GM12874 (cell line): ENCODE measurements around the gene FAM234B.

Experiments used
- TF ChIP-seq, protein P1 (sequence below): IDR thresholded peaks from 2 replicates; pipeline ENCODE4 v1.5.1; 2011; ENCODE audit warnings: low read depth, mild to moderate bottlenecking, control low read depth, low read length, moderate library complexity; ENCODE audit not compliant: insufficient read depth

The FAM234B gene

GRCh38 chr12:13046964-13047363, 2.8 kb downstream of the FAM234B start:
- TF ChIP-seq, protein P1, sequence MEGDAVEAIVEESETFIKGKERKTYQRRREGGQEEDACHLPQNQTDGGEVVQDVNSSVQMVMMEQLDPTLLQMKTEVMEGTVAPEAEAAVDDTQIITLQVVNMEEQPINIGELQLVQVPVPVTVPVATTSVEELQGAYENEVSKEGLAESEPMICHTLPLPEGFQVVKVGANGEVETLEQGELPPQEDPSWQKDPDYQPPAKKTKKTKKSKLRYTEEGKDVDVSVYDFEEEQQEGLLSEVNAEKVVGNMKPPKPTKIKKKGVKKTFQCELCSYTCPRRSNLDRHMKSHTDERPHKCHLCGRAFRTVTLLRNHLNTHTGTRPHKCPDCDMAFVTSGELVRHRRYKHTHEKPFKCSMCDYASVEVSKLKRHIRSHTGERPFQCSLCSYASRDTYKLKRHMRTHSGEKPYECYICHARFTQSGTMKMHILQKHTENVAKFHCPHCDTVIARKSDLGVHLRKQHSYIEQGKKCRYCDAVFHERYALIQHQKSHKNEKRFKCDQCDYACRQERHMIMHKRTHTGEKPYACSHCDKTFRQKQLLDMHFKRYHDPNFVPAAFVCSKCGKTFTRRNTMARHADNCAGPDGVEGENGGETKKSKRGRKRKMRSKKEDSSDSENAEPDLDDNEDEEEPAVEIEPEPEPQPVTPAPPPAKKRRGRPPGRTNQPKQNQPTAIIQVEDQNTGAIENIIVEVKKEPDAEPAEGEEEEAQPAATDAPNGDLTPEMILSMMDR = no peak

DNA sequence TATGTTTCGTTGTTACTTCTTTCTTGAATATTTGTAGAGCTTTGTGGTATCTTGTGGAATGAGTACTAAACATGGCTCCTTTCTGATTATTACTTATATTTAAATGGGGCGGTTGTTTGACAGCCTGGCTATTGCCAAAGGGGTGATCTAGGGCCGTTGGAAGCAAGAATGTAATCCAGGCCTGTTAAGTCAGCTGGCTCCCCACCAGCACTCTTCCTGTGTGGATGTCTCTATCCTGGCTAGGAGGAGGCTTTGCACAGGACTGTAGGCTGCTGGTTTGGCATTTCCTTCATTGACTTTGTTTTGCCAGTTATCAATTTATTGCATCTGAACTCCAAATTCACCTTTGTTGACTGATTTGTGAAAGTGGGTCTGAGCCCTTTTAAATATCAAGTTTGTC, 5.6 kb downstream of the FAM234B start:
- TF ChIP-seq, protein P1 = no peak

DNA sequence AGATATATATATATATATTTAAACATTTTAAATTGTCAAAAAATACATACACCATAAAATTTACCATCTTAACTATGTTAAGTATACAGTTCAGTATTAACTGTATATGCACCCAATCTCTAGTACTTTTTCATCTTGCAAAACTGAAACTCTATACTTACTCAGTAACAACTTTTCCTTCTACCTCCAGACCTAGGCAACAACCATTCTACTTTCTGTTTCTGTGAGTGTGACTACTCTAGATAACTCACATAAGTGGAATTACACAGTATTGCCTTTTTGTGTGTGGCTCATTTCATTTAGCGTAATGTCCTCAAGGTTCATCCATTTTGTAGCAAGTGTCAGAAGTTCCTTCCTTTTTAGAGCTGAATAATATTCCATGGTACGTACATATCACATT, 8.2 kb downstream of the FAM234B start:
- TF ChIP-seq, protein P1 = no peak

DNA sequence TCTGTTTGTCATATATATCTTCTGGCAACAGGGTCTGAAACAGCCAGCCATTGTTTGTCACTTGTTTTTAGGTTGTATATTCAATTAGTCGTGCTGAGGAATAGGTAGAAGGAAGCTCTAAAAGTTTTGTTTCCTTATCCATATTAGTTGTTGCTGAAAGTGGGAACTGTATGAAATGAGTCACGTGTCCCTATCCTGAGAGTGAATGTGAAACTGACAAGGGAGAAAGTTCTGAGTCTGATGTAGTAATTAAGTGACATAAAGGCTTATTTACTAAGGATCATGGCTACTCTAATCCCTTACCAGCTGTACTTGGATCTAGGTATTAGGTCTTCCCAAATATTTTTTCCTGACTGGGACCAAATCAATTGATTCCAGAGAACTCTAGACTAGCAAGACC, 16.4 kb downstream of the FAM234B start:
- TF ChIP-seq, protein P1 = no peak

- TF ChIP-seq, protein P1 = no peak
Measured at GRCh38 chr12:13061377-13061776, 17.2 kb downstream of the FAM234B start.

- TF ChIP-seq, protein P1 = no peak
Measured at GRCh38 chr12:13062669-13063068, 18.5 kb downstream of the FAM234B start.

DNA sequence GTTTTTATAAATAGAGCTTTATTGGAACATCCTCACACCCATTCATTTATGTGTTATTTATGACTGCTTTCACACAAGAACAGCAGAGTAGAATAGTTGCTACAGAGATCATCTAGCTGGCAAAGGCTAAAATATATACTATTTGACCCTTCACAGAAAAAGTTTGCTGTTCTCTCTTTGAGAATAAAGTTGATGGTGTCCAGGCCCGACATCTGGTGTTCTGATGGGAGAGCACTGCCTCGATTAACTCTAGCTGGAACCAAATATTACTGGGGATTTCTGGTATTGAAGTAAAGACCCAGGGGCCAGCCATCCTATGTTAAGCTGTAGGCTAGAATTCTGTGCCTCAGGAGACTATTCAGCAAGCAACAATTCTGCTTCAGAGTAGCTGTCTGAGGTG, 21.8 kb downstream of the FAM234B start:
- TF ChIP-seq, protein P1 = no peak

DNA sequence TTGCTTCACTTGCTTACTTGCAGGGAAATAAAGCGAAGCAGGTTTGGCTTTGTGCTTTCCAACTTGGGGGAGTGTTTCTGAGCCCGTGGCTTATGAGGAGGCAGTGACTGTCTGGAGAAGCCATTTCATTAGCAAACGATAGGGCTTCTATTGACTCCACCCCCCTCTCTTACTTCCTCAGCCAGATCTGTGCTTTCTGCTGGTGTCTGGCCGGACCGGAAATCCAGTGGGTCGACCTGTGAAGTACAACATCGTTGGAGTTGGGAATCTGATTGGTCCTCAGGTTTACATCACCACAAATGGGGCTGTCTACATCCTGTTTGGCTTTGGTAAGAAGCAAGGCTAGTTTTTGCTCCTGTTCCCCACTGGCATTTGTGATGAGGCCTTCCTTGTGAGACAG, 22.3 kb downstream of the FAM234B start:
- TF ChIP-seq, protein P1 = no peak
